HepG2 (cell line): ENCODE measurements around the gene ZMYM1. TPM values are rescaled to one million over a fixed set of nuclear protein-coding genes. Genes with fewer than 3 reads are reported as not detected.
A peak's percentile ranks its signal among the peaks of the same experiment; 100 is the strongest.

Source experiments
- ARID2 ChIP-seq: sonication (generic); formaldehyde crosslinking; IDR thresholded peaks from 2 replicates; pipeline ENCODE4 v1.8.1; 2022; ENCODE audit warnings: mild to moderate bottlenecking, missing genetic modification reagents, borderline replicate concordance
- GATAD2A ChIP-seq: IDR thresholded peaks from 2 replicates; pipeline ENCODE4 v1.6.1; 2016
- HES4 ChIP-seq: sonication (generic); formaldehyde crosslinking; IDR thresholded peaks from 2 replicates; pipeline ENCODE4 v1.9.0; 2021; ENCODE audit warnings: mild to moderate bottlenecking, missing genetic modification reagents, borderline replicate concordance
- HNRNPH1 ChIP-seq: fragments of 200-400 bp; formaldehyde crosslinking; optimal IDR thresholded peaks from 2 replicates; pipeline ENCODE3; 2017; ENCODE audit warnings: mild to moderate bottlenecking, low read depth, low read length
- KLF15 ChIP-seq: sonication (generic); formaldehyde crosslinking; IDR thresholded peaks from 2 replicates; pipeline ENCODE4 v1.8.1; 2023; ENCODE audit warnings: borderline replicate concordance, mild to moderate bottlenecking, inconsistent platforms, missing genetic modification reagents, mixed read lengths
- MNT ChIP-seq: fragments of 450-650 bp; IDR thresholded peaks from 2 replicates; pipeline ENCODE4 v1.6.1; 2016
- NPAS2 ChIP-seq: sonication (generic); formaldehyde crosslinking; IDR thresholded peaks from 2 replicates; pipeline ENCODE4 v1.8.0; 2022; ENCODE audit warnings: mild to moderate bottlenecking, missing genetic modification reagents, borderline replicate concordance
- RBAK ChIP-seq: sonication (generic); formaldehyde crosslinking; IDR thresholded peaks from 2 replicates; pipeline ENCODE4 v1.5.1; 2020; ENCODE audit warnings: mild to moderate bottlenecking, missing genetic modification reagents
- SMAD1 ChIP-seq: sonication (generic); formaldehyde crosslinking; IDR thresholded peaks from 2 replicates; pipeline ENCODE4 v1.4.0; 2020; ENCODE audit warnings: missing genetic modification reagents, low read depth, mild to moderate bottlenecking, borderline replicate concordance
- SRSF1 ChIP-seq: fragments of 200-400 bp; formaldehyde crosslinking; optimal IDR thresholded peaks from 2 replicates; pipeline ENCODE3; 2017; ENCODE audit warnings: mild to moderate bottlenecking, low read depth, low read length, moderate library complexity
- TERF1 ChIP-seq: sonication (generic); formaldehyde crosslinking; IDR thresholded peaks from 2 replicates; pipeline ENCODE4 v1.8.0; 2022; ENCODE audit warnings: mild to moderate bottlenecking, missing genetic modification reagents, moderate library complexity
- TIGD3 ChIP-seq: sonication (generic); formaldehyde crosslinking; IDR thresholded peaks from 2 replicates; pipeline ENCODE4 v1.5.1; 2020; ENCODE audit warnings: mild to moderate bottlenecking, missing genetic modification reagents, borderline replicate concordance
- ZBTB26 ChIP-seq: IDR thresholded peaks from 2 replicates; pipeline ENCODE4 v1.6.1; 2016; ENCODE audit warnings: missing compliant biosample characterization, missing genetic modification reagents, borderline replicate concordance
- ZMYM3 ChIP-seq: sonication (generic); formaldehyde crosslinking; IDR thresholded peaks from 2 replicates; pipeline ENCODE4 v1.5.1; 2020; ENCODE audit warnings: mild to moderate bottlenecking, missing genetic modification reagents
- ZNF225 ChIP-seq: sonication (generic); formaldehyde crosslinking; IDR thresholded peaks from 2 replicates; pipeline ENCODE4 v1.4.0; 2020; ENCODE audit warnings: mild to moderate bottlenecking, missing genetic modification reagents
- ZNF329 ChIP-seq: sonication (generic); formaldehyde crosslinking; IDR thresholded peaks from 2 replicates; pipeline ENCODE4 v1.9.0; 2021; ENCODE audit warnings: low read depth, mild to moderate bottlenecking, missing genetic modification reagents
- ZNF510 ChIP-seq: sonication (generic); formaldehyde crosslinking; IDR thresholded peaks from 2 replicates; pipeline ENCODE4 v1.4.0; 2020; ENCODE audit warnings: low read depth, mild to moderate bottlenecking, missing genetic modification reagents
- ZNF547 ChIP-seq: sonication (generic); formaldehyde crosslinking; IDR thresholded peaks from 2 replicates; pipeline ENCODE4 v1.5.1; 2020; ENCODE audit warnings: mild to moderate bottlenecking, missing genetic modification reagents
- ZNF773 ChIP-seq: sonication (generic); formaldehyde crosslinking; IDR thresholded peaks from 2 replicates; pipeline ENCODE4 v1.4.0; 2020; ENCODE audit warnings: missing genetic modification reagents, borderline replicate concordance
- ZXDC ChIP-seq: sonication (generic); formaldehyde crosslinking; IDR thresholded peaks from 2 replicates; pipeline ENCODE4 v1.5.0; 2020; ENCODE audit warnings: mild to moderate bottlenecking, missing genetic modification reagents
- polyA plus RNA-seq, 8 experiments: library from polyadenylated mRNA; depleted of rRNA in 3 of 8; stranded (reverse) in 7 of 8; unstranded in 1 of 8; fragments of >200 nt; fragmentation: Illumina TruSeq in 4 of 8; extraction: Trizol in 4 of 8; gene quantifications; 2 replicates each; pipeline versions ENCODE4 v1.2.1 to v1.2.3, GENCODE V29; 2011 to 2016; ENCODE audit warnings: low read depth in 4 of 8, missing spikeins in 1 of 8, mixed read lengths in 1 of 8; ENCODE audit not compliant: insufficient read depth in 1 of 8
- total RNA-seq, 5 experiments: library from RNA; depleted of rRNA; stranded (reverse); fragments of >200 nt; fragmentation: Illumina TruSeq; extraction: Trizol; gene quantifications; 2 replicates each; pipeline ENCODE4 v1.2.3, GENCODE V29; 2016; ENCODE audit warnings: low read depth in 1 of 5

The ZMYM1 gene
- total and polyA plus RNA-seq, 2 of the 13 experiments (the other 11 are each of a cell fraction or from before 2014, with no cell fraction given), result 10.0 to 16.2 TPM

GRCh38 chr1:35079003-35079930 is at the start of gene ZMYM1 (continued):
- TF ChIP-seq SMAD1 (CRISPR knock-in tag), result no peak
- no peak for TF ChIP-seq ZXDC
- peak; percentile 33; the same call in 1 of the 2 replicates for TF ChIP-seq GATAD2A (CRISPR knock-in tag)
- no peak; the same call in 1 of the 2 replicates for TF ChIP-seq RBAK (CRISPR knock-in tag)
- TF ChIP-seq ZMYM3, result peak; percentile 64; the same call in 1 of the 2 replicates
- no peak for TF ChIP-seq TIGD3 (CRISPR knock-in tag)
- no peak for TF ChIP-seq ZNF547 (CRISPR knock-in tag)
- TF ChIP-seq ZNF225 (CRISPR knock-in tag), result no peak
- no peak for TF ChIP-seq TERF1 (CRISPR knock-in tag)
- no peak for TF ChIP-seq SRSF1
- peak; percentile 31; the same call in 1 of the 2 replicates for TF ChIP-seq HES4
- 0 out of 2 replicates have a peak, but pooled peaks have one; percentile 15 for TF ChIP-seq ZBTB26 (CRISPR knock-in tag)
- no peak for TF ChIP-seq NPAS2
- TF ChIP-seq HNRNPH1, result no peak
- TF ChIP-seq MNT, result no peak
- TF ChIP-seq ARID2 (CRISPR knock-in tag), result 0 out of 2 replicates have a peak, but pooled peaks have one; percentile 75
- no peak for TF ChIP-seq ZNF510 (CRISPR knock-in tag)
- no peak for TF ChIP-seq KLF15 (CRISPR knock-in tag)
- TF ChIP-seq ZNF329 (CRISPR knock-in tag), result no peak
- TF ChIP-seq ZNF773 (CRISPR knock-in tag), result no peak
